ENCODE results near the gene ATCAY. TPM values are rescaled to one million over a fixed set of nuclear protein-coding genes. Genes with fewer than 3 reads are reported as not detected.

Gene ATCAY, protein sequence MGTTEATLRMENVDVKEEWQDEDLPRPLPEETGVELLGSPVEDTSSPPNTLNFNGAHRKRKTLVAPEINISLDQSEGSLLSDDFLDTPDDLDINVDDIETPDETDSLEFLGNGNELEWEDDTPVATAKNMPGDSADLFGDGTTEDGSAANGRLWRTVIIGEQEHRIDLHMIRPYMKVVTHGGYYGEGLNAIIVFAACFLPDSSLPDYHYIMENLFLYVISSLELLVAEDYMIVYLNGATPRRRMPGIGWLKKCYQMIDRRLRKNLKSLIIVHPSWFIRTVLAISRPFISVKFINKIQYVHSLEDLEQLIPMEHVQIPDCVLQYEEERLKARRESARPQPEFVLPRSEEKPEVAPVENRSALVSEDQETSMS
- total RNA-seq, result under 0.01 TPM

DNA sequence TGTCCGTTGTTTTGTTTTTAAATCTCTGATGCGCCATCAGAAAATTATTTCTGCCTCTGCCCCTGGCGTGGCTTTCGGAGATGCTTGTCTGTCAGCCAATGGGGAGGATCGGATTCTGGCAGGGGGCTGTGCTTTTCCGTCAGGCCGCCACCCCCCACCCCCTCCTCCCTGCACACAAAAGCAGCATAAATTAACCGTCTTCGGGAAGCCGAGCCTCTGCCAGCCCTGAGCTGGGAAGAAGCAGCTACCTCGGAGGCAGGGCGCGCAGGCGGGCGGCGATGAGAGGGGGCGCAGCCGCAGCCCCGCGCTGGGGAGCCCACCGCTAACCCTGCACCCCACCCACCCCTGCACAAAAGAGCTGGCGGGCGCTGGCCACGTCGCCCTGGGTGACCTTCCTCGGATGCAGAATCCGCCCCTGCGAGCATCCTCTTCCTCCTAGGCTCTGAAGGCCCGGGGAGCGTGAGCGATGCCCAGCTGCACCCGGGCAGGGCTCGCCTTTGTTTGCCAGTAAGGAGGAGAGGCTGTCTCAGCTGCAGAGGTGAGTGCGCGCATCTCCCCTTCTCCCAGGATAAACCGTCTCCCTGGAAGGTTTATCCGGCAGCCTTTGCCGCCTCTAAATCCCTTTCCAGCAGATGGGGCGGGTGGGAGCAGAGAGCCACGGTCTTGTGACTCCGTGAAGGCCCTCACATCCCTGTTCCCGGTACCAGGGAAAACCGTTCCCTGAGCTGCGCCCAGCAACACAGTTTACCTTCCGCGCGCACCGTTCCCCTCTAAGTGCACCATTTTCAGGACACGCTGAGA lies at the start of gene ATCAY:
ATCAY (plus strand) TSS at position 215 of the 801 bp plus-strand sequence. CDS start 5,083 bp downstream, outside the sequence.
- no peak within 1 kb of the TSS for H3K4me3 ChIP-seq (ENCODE audit: low read length in 3 of 3)
- H3K4me1 ChIP-seq (ENCODE audit: control insufficient read depth in 3 of 3, insufficient read depth in 3 of 3, low read length in 3 of 3), result no peaks in the 10 kb centered on the region
- H3K27ac ChIP-seq (ENCODE audit: low read depth, low read length), result no peak within 1 kb of the TSS
- no peaks in the 10 kb centered on the region for H3K9me3 ChIP-seq (ENCODE audit: control insufficient read depth in 3 of 3, low read length in 3 of 3)
- no peak within 1 kb of the TSS for H3K9ac ChIP-seq (ENCODE audit: low read depth in 1 of 3, low read length in 3 of 3)
- H3K27me3 ChIP-seq (ENCODE audit: control insufficient read depth in 3 of 3, insufficient read depth in 3 of 3, low read length in 3 of 3), result peaks cover 39 to 52% (median 45%) of the 10 kb centered on the region in 3 donors
- no peaks in the 10 kb centered on the region for H3K36me3 ChIP-seq (ENCODE audit: control insufficient read depth in 3 of 3, insufficient read depth in 3 of 3, low read length in 3 of 3)

DNA sequence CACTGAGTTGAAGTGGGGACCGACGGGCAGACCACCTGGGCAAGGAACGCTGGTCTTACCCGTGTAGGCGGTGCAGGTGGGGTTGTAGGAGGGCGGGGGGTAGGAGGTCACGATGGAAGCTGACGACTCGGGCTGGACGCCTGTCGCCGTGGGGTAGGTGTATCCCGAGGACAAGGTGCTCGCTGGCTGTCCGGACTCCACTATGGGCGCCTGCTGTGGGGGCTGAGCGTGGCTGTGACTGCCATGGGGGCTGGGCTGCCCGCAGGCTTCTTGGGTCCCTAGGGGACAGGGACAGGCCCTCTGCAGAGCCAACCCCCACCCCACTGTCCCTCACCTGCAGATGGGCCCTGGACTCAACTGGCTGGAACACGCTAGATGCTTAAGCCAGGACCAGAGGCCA lies 48.9 kb upstream of the ATCAY start:
- Histone ChIP-seq H3K27me3 (ENCODE audit: control insufficient read depth in 3 of 3, insufficient read depth in 3 of 3, low read length in 3 of 3) (peaks cover 22 to 41% (median 37%) of the 10 kb centered on the region in 3 donors), H3K4me1 (ENCODE audit: control insufficient read depth in 3 of 3, insufficient read depth in 3 of 3, low read length in 3 of 3) (no peaks in the 10 kb centered on the region)

GRCh38 chr19:3832001-3832400 lies 48.5 kb upstream of the ATCAY start:
- Histone ChIP-seq H3K4me1 (ENCODE audit: control insufficient read depth in 3 of 3, insufficient read depth in 3 of 3, low read length in 3 of 3) (no peaks in the 10 kb centered on the region), H3K9me3 (ENCODE audit: control insufficient read depth in 3 of 3, low read length in 3 of 3) (no peaks in the 10 kb centered on the region), H3K27ac (ENCODE audit: low read depth, low read length) (no peak overlapping the region), H3K4me3 (ENCODE audit: low read length in 3 of 3) (no peak overlapping the region), H3K9ac (ENCODE audit: low read depth in 1 of 3, low read length in 3 of 3) (no peak overlapping the region), H3K36me3 (ENCODE audit: control insufficient read depth in 3 of 3, insufficient read depth in 3 of 3, low read length in 3 of 3) (no peaks in the 10 kb centered on the region), H3K27me3 (ENCODE audit: control insufficient read depth in 3 of 3, insufficient read depth in 3 of 3, low read length in 3 of 3) (peaks cover 23 to 40% (median 37%) of the 10 kb centered on the region in 3 donors)

More for the DNA sequence above, 48.9 kb upstream of the ATCAY start:
- H3K4me3 ChIP-seq (ENCODE audit: low read length in 3 of 3), result no peak overlapping the region
- H3K36me3 ChIP-seq (ENCODE audit: control insufficient read depth in 3 of 3, insufficient read depth in 3 of 3, low read length in 3 of 3), result no peaks in the 10 kb centered on the region
- H3K9me3 ChIP-seq (ENCODE audit: control insufficient read depth in 3 of 3, low read length in 3 of 3), result no peaks in the 10 kb centered on the region
- no peak overlapping the region for H3K9ac ChIP-seq (ENCODE audit: low read depth in 1 of 3, low read length in 3 of 3)
- no peak overlapping the region for H3K27ac ChIP-seq (ENCODE audit: low read depth, low read length)

- no peaks in the 10 kb centered on the region for H3K36me3 ChIP-seq (ENCODE audit: control insufficient read depth in 3 of 3, insufficient read depth in 3 of 3, low read length in 3 of 3)
- peaks cover 36 to 54% (median 42%) of the 10 kb centered on the region in 3 donors for H3K27me3 ChIP-seq (ENCODE audit: control insufficient read depth in 3 of 3, insufficient read depth in 3 of 3, low read length in 3 of 3)
- peaks cover 0 to 3% (median 0%) of the 10 kb centered on the region in 3 donors for H3K9me3 ChIP-seq (ENCODE audit: control insufficient read depth in 3 of 3, low read length in 3 of 3)
- no peak overlapping the region for H3K9ac ChIP-seq (ENCODE audit: low read depth in 1 of 3, low read length in 3 of 3)
- H3K4me1 ChIP-seq (ENCODE audit: control insufficient read depth in 3 of 3, insufficient read depth in 3 of 3, low read length in 3 of 3), result no peaks in the 10 kb centered on the region
- H3K4me3 ChIP-seq (ENCODE audit: low read length in 3 of 3), result no peak overlapping the region
- H3K27ac ChIP-seq (ENCODE audit: low read depth, low read length), result no peak overlapping the region
These were observed 46.7 kb upstream of the ATCAY start for GRCh38 chr19:3833578-3834348.

DNA sequence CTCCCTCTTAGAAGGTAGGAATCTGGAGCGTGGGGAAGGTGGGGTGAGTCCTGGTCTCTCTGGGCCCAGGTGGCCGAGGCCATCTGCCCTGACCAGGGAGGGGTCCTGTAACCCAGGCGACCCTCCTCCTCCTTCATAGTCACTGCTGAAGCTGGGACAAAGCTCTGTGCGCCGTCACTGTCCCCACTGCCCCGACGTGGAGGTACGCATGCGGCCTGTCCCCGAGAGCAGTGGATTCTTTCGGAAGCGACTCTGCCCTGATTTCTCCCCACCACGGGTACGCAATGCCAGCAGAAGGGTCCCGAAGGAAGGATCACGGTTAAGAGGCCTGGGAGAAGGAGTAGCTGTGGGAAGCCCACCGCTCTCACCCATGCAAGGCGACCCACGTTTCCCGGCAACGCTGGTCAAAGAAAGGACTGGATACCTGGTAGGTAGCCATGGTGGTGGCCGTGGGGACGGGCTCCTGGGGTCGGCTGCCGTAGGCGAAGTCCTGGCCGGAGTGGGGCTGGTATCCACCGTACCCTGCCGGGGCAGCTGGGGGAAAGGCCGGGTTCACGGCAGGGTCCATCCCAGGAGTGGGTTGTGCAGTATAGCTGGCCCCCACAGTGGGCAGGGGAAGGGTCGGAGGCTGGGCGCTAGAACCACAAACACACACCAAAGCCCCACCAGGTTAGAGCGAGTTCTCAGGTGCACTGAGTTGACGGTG lies 46.0 kb upstream of the ATCAY start:
- Histone ChIP-seq H3K4me3 (ENCODE audit: low read length in 3 of 3) (no peak overlapping the region), H3K9me3 (ENCODE audit: control insufficient read depth in 3 of 3, low read length in 3 of 3) (peaks cover 0 to 3% (median 0%) of the 10 kb centered on the region in 3 donors), H3K4me1 (ENCODE audit: control insufficient read depth in 3 of 3, insufficient read depth in 3 of 3, low read length in 3 of 3) (no peaks in the 10 kb centered on the region), H3K27ac (ENCODE audit: low read depth, low read length) (no peak overlapping the region), H3K9ac (ENCODE audit: low read depth in 1 of 3, low read length in 3 of 3) (no peak overlapping the region), H3K27me3 (ENCODE audit: control insufficient read depth in 3 of 3, insufficient read depth in 3 of 3, low read length in 3 of 3) (peaks cover 39 to 56% (median 44%) of the 10 kb centered on the region in 3 donors), H3K36me3 (ENCODE audit: control insufficient read depth in 3 of 3, insufficient read depth in 3 of 3, low read length in 3 of 3) (no peaks in the 10 kb centered on the region)

DNA sequence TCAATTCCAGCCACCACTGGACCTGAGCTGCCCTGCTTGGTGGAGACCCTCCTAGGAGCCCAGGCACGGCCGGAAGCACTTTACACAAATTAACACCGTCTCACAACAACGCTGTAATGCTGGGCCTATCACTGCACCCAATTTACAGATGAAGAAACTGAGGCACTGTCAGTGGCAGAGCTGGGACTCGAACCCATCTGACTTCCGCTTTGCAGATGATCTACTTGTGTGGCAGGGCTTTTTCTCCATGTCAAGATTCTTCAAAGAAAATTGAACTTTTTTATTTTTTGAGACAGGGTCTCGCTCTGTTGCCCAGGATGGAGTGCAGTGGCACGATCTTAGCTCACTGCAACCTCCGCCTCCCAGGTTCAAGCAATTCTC lies 45.4 kb upstream of the ATCAY start:
- Histone ChIP-seq H3K27me3 (ENCODE audit: control insufficient read depth in 3 of 3, insufficient read depth in 3 of 3, low read length in 3 of 3) (peaks cover 41 to 56% (median 42%) of the 10 kb centered on the region in 3 donors), H3K9me3 (ENCODE audit: control insufficient read depth in 3 of 3, low read length in 3 of 3) (peaks cover 0 to 3% (median 0%) of the 10 kb centered on the region in 3 donors), H3K27ac (ENCODE audit: low read depth, low read length) (no peak overlapping the region), H3K9ac (ENCODE audit: low read depth in 1 of 3, low read length in 3 of 3) (no peak overlapping the region), H3K4me1 (ENCODE audit: control insufficient read depth in 3 of 3, insufficient read depth in 3 of 3, low read length in 3 of 3) (no peaks in the 10 kb centered on the region), H3K4me3 (ENCODE audit: low read length in 3 of 3) (no peak overlapping the region), H3K36me3 (ENCODE audit: control insufficient read depth in 3 of 3, insufficient read depth in 3 of 3, low read length in 3 of 3) (no peaks in the 10 kb centered on the region)

- H3K27me3 ChIP-seq (ENCODE audit: control insufficient read depth in 3 of 3, insufficient read depth in 3 of 3, low read length in 3 of 3), result peaks cover 28 to 40% (median 31%) of the 10 kb centered on the region in 3 donors
- H3K27ac ChIP-seq (ENCODE audit: low read depth, low read length), result no peak overlapping the region
These were observed 43.6 kb upstream of the ATCAY start for GRCh38 chr19:3836887-3837286.

DNA sequence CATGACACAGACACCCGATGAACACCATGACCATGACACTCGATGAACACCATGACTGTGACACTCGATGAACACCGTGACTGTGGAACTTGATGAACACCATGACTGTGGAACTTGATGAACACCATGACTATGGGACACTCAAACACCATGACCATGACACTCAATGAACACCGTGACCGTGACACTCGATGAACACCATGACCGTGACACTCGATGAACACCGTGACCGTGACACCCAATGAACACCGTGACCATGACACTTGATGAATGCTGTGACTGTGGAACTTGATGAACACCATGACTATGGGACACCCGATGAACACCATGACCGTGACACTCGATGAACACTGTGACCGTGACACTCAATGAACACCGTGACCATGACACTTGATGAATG lies 43.2 kb upstream of the ATCAY start:
- Histone ChIP-seq H3K27me3 (ENCODE audit: control insufficient read depth in 3 of 3, insufficient read depth in 3 of 3, low read length in 3 of 3) (peaks cover 27 to 38% (median 28%) of the 10 kb centered on the region in 3 donors), H3K4me3 (ENCODE audit: low read length in 3 of 3) (no peak overlapping the region), H3K9me3 (ENCODE audit: control insufficient read depth in 3 of 3, low read length in 3 of 3) (peaks cover 0 to 3% (median 0%) of the 10 kb centered on the region in 3 donors), H3K27ac (ENCODE audit: low read depth, low read length) (no peak overlapping the region), H3K36me3 (ENCODE audit: control insufficient read depth in 3 of 3, insufficient read depth in 3 of 3, low read length in 3 of 3) (no peaks in the 10 kb centered on the region), H3K9ac (ENCODE audit: low read depth in 1 of 3, low read length in 3 of 3) (no peak overlapping the region), H3K4me1 (ENCODE audit: control insufficient read depth in 3 of 3, insufficient read depth in 3 of 3, low read length in 3 of 3) (no peaks in the 10 kb centered on the region)

More at GRCh38 chr19:3836887-3837286, 43.6 kb upstream of the ATCAY start:
- Histone ChIP-seq H3K9ac (ENCODE audit: low read depth in 1 of 3, low read length in 3 of 3) (no peak overlapping the region), H3K36me3 (ENCODE audit: control insufficient read depth in 3 of 3, insufficient read depth in 3 of 3, low read length in 3 of 3) (no peaks in the 10 kb centered on the region), H3K4me1 (ENCODE audit: control insufficient read depth in 3 of 3, insufficient read depth in 3 of 3, low read length in 3 of 3) (no peaks in the 10 kb centered on the region), H3K9me3 (ENCODE audit: control insufficient read depth in 3 of 3, low read length in 3 of 3) (peaks cover 0 to 3% (median 0%) of the 10 kb centered on the region in 3 donors), H3K4me3 (ENCODE audit: low read length in 3 of 3) (no peak overlapping the region)

GRCh38 chr19:3837922-3838321 lies 42.6 kb upstream of the ATCAY start:
- H3K27ac ChIP-seq (ENCODE audit: low read depth, low read length), result no peak overlapping the region
- no peaks in the 10 kb centered on the region for H3K4me1 ChIP-seq (ENCODE audit: control insufficient read depth in 3 of 3, insufficient read depth in 3 of 3, low read length in 3 of 3)
- no peak overlapping the region for H3K4me3 ChIP-seq (ENCODE audit: low read length in 3 of 3)
- H3K9ac ChIP-seq (ENCODE audit: low read depth in 1 of 3, low read length in 3 of 3), result no peak overlapping the region
- peaks cover 0 to 3% (median 0%) of the 10 kb centered on the region in 3 donors for H3K9me3 ChIP-seq (ENCODE audit: control insufficient read depth in 3 of 3, low read length in 3 of 3)
- no peaks in the 10 kb centered on the region for H3K36me3 ChIP-seq (ENCODE audit: control insufficient read depth in 3 of 3, insufficient read depth in 3 of 3, low read length in 3 of 3)
- peaks cover 27 to 38% (median 28%) of the 10 kb centered on the region in 3 donors for H3K27me3 ChIP-seq (ENCODE audit: control insufficient read depth in 3 of 3, insufficient read depth in 3 of 3, low read length in 3 of 3)

Measured in skeletal muscle tissue (tissue), 4 donors.